Subcutaneous adipose tissue (tissue), 4 donors: ENCODE measurements around the gene ESR2. TPM values are rescaled to one million over a fixed set of nuclear protein-coding genes. Genes with fewer than 3 reads are reported as not detected.

Experiments used
- CTCF ChIP-seq: fragments of 450-650 bp; IDR thresholded peaks from one replicate; pipeline ENCODE4 v1.5.1; 2016; ENCODE audit warnings: low read depth, mild to moderate bottlenecking, control low read depth, antibody characterized with exemption, moderate library complexity
- total RNA-seq, 4 donors: library from RNA; depleted of rRNA; stranded (reverse); fragments of >200 nt; gene quantifications; one replicate each; pipeline ENCODE4 v1.1.0, GENCODE V29; 2016

The ESR2 gene
- total RNA-seq, 4 donors from 2014 or later = 1.1 to 21.5 (median 3.9) TPM

- TF ChIP-seq CTCF = no peak
These were observed 48.7 kb downstream of the ESR2 start for GRCh38 chr14:64245491-64245890.

GRCh38 chr14:64244279-64244678, 49.9 kb downstream of the ESR2 start:
- TF ChIP-seq CTCF = no peak

GRCh38 chr14:64238631-64239030, 55.5 kb downstream of the ESR2 start:
- no peak for TF ChIP-seq CTCF

- TF ChIP-seq CTCF = no peak
These were observed 56.1 kb downstream of the ESR2 start for GRCh38 chr14:64238049-64238448.

- TF ChIP-seq CTCF = no peak
These were observed 58.2 kb downstream of the ESR2 start for GRCh38 chr14:64235652-64236640.

GRCh38 chr14:64234877-64235651, 59.1 kb downstream of the ESR2 start:
- TF ChIP-seq CTCF = no peak

GRCh38 chr14:64233531-64234190, 60.5 kb downstream of the ESR2 start:
- TF ChIP-seq CTCF = no peak
